HCEC 1CT (cell line): ENCODE data around the gene TACR2.
"Not testable (repeated sequence)": the region's sequence is repeated elsewhere in the genome, so short reads cannot be mapped to it uniquely, and the experiment has no call there.

Experiments used
- DNase-seq: peaks from one replicate; pipeline ENCODE4 v3.0.0-alpha.2; 2017

TACR2 gene

DNA sequence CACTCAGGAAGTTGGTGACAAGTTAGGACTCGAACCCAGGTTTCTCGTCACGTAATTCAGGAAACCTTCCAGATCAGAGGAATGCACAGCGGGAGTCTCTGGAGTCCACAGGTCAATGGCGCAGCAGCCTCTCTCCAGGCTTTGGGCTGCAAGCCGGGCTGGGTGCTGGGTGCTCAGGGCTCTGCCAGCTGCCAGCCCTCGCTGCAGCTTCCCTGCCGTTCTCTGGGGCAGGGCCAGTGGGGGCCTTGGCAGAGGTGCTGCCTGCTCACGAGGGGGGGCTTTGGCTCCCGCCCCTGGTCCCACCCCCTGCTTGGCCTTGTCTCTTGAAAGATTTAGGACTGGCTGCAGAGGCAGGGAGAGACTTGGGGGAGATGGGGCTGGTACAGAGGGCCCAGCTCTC, at the start of gene TACR2:
Gene TACR2, minus strand, starts transcription at position 224 of the 400 bp plus-strand sequence. CDS start 595 bp downstream, outside the sequence.
- no peak for DNase-seq

DNA sequence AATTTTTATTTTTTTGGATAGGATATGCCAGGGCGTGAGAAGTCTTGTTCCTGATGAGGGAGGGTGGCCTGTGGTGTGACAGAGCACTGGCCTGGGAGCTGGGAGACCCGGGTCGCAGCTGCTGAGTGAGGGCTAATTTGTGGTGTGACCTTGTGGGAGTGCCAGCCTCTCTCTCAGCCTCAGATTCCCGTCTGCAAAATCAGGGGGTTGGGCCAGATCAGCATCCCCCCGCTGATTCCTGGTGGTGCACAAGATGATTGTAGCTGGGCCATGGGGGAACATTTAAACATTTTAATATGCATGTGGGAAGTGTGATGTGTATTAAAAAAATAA, 49.4 kb upstream of the TACR2 start:
- DNase-seq, result no peak

DNA sequence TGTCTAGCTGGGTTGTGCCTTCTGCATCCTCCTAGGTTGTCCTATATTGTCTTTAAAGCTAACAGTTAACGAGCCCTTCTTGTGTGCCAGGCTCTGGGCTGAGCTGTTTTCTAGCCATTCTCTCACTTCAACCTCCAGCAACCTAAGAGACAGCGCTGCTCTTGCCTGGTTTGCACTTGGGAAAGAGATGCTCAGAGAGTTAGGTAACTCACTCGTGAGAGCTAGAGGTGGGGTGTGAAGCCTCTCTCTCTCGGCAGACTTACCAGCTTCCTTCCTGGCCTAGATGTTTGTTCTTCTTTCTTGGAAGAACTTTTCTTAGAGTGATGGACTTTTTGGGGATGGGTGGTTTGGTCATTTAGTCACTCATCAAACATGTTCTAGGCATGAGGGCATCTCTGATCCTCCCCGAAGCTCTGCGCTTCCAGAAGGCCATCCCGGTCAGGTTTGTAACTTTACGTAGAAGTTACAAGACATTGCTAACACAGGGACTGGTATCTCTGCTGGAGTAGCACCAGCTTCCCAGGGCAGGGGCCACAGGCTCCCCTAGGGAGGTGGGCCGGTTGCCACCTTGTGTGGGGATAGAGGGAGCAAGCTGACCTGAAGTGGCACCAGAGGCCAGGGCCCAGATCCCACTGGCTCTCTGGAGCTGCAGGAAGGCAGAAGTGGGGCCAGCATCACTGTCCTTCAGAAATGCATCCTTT, 48.9 kb upstream of the TACR2 start:
- no peak for DNase-seq

DNA sequence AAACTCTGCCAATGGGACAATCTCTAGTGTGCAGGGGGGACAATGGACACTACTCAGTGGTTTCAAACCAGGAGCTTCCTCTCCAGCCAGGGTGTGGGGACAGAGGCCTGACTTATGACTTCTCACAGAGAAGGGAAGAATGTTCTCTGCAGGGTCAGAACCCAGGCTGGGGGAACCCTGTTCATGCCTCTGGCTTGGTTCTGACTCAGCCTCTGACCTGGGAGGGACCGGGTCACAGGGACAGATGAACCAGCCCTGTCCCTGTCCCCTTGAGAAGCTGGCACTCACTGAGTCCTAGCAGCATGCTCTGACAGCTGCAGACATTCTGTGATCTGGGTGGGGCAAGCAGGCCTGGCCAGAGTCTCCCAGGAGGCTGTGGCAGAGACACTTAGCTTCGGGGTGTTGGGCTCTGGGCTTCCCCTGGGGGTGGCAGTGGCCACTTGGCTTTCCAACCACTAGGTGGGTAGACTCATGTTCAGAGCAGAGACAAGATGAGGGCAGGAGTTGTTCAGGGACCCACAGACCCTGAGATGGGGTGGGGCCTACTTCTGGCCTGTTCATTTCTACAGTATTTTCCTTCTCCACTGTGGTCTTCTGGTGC, 48.2 kb upstream of the TACR2 start:
- DNase-seq, result no peak

DNA sequence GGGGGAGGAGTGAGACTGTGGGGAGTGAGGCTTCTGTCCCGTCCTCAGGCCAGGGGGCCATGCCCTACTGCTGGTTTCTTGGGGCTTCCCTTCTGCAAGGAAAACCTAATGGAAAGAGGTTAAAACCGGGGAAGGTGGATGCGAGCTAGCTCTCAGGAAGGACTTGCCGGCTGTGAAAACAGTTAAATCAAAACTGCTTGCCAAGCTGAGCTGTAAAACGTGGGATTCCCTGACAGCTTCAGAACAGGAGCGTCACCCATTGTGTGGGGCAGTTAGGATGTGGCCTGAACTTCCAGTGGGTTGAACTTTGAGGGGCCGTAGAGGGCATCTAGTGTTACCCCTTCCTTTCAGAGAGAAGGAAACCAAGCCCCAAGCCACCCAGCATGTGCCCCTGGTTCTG, 47.7 kb upstream of the TACR2 start:
- no peak for DNase-seq

DNA sequence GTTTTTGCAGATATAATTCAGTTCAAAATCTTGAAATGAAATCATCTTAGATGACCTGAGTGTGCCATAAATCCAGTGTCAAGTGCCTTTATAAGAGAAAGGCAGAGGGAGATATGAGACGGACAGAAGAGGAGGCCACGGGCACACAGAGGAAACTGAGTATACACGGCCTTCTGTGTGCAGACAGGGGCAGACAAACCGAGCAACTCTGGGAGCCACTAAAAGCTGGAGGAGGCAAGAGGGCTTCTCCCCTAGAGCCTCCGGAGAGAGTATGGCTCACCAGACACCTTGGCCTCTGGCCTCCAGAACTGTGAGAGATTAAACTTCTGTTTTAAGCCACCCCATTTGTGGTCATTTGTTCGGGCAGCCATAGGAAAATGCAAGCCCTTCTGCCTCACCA, 47.2 kb upstream of the TACR2 start:
- DNase-seq, result no peak

DNA sequence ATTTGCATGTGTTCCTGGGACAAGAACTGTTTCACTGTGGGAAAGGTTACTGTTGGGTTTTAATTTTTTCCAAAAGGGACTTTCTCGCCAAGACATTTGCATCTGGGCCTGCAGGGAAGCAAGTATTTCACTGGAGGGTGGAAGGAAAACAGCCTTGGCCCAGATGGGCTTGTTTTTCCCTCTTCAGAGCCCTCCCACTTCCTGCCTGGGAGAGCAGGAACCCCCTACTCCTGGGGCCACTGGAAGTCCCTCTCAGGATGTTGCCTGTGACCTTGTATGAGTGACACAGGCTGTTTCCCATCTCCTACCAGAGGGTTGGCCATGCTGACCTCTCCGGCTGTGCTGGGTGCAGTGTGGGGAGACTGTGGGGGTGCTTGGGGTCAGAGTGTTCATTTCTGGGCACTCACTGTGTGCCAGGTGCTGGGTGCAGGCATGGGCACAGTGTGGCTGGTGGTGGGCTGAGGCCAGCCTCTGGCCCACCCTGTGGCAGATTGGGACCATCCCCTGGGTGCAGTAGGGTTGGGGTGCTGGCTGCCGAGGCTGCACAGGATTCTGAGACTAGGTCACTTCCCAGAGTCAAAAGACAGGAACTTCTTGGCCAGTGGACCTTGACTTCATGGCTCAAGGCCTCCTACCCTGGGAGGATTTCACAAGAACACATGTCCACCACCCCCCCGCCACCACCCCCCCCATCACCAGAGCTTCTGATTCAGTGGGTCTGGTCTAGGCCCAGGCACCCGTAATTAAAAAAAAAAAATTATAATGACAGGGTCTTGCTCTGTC, 44.7 kb upstream of the TACR2 start:
- DNase-seq, result no peak

DNA sequence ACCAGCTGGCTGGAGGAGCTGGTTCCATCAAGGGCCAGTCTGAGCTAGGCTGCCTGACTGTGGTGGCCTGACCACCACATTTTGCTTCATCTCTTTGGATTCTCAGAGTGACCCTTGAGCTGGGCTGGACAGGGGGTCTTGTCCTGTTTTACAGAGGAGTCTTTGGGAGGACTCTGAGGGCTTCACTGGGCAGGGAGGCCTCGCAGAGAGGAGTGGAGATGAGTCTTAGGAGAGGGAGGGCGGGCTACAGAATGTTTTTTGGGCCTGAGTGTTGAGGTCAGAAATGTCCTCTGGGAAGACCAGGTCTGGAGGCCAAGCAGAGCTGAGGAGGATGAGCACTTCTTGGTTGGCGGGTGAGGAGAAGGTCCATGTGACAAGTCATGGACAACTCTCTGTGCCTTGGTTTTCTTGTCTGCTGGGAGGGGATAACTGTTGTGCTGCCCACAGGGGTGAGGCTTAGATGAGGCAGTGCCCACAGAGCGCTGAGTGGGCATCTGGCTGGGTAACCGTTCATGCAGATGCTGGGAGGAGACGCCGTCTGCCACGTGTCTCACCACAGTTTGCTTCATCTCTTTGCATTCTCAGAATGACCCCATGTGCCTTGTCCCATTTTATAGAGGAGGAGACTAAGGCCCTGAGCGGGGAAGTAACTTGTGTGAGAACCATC, 44.0 kb upstream of the TACR2 start:
- DNase-seq, result no peak

DNA sequence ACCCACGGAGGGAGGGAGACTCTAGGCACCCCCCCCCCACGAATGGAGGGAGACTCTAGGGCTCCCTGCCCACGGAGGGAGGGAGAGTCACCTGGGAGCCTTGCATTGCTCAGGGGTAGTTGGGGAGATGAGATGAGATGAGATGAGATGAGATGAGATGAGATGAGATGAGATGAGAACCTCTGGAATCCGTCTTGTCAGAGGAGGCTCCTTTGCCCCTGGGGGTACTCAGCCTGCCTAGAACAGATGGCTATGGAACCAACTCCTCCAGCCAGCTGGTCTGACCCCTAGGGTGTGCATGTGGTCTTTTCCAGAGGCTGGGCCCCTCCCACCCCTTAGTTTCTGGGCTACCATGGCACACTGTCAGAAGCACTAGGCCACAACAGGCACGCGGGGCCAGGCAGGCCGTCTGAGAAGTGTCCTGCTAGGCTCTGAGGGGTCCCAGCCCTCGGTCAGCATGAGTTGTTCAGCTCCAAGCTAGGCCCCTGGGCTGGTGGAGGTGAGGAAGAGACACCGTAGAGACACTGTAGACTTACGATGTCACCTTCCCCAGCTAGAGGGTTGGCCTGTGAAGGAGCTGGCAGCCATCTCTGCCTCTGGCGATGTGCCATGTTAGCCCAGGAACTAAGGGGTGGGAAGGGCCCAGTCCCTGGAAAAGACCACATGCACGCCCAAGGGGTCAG, 43.3 kb upstream of the TACR2 start:
- no peak for DNase-seq

DNA sequence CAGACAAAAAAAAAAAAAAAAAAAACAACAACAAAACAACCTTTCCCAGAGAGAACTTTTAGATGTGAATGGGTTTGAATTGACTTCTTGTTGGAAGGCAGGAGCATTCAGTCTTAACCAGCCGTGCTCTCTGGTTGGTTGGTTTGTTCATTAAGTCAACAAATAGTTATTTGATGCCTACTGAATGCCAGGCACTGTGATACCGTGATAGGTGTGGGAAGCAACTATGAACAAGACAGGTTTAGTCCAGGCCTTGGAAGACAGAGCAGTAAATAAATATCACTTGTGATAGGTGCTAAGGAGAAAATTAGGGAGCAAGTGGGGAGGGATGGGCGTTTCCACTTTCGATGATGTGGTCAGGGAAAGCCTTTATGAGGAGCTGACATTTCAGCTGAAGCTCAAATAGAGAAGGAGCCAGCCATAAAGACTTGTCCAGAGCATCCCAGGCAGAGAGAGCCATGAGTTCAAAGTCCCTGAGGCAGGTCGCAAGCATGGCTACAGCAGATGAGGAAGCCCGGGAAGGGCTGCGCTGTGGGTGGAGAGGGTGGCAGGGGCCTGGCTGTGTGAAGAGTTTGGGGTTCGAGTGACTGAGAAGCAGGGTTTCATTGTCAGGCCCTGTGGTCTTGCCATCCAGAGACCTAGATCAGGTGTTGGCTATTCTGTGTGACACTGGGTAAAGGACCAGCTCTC, 42.5 kb upstream of the TACR2 start:
- no peak for DNase-seq

DNA sequence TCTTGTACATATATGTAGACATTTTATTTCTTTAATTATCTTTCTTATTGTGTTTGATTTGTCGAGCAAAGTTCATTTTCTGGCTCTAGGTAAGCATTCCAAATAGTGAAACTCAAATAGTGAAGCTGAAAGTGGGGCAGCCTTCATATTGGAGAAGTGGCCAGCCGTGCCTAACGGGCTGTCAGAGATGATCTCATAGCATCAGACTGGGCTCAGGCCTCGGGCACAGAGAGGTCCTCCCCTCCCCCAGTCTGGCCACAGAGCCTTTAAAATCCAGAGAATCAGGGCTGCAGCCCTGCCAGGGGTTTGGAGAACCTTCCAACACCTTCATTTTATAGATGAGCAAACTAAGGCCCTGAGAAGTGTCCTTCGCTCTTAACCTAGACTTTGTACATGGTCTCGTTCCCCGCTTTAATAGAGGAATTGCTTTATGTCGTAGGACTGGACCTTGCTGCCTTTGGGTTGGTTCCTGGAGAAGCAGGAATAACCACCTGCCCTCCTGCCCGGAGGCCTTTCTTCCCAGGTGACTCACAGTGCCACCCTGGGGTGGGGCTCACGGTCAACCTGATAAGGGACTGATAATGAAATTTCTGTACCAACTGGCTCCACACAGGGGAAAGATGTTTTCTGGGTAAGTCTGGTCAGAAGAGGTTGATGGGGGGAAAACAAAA, 41.8 kb upstream of the TACR2 start:
- DNase-seq, result no peak

DNA sequence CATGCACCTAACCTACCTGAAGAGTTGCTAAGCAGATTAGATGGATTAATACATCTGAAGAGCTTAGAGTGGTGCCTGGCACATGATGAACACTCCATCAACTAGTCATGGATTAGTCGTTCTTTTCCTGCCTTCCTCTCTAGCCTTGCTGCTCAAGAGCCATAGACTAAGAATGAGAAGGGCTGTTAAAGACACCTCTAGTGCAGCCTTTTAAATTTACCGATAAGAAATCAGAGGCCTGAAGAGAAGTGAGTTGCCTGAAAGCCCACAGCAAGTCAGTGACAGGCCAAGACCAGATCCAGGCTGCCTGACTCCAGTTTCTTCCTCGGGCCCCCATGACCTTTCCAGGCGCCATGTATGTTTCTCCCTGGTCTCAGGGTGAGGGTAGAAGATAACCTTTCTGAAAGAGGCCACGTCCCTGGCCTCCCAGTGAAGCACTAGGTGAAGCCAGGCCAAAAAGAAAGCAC, 41.1 kb upstream of the TACR2 start:
- no peak for DNase-seq

DNA sequence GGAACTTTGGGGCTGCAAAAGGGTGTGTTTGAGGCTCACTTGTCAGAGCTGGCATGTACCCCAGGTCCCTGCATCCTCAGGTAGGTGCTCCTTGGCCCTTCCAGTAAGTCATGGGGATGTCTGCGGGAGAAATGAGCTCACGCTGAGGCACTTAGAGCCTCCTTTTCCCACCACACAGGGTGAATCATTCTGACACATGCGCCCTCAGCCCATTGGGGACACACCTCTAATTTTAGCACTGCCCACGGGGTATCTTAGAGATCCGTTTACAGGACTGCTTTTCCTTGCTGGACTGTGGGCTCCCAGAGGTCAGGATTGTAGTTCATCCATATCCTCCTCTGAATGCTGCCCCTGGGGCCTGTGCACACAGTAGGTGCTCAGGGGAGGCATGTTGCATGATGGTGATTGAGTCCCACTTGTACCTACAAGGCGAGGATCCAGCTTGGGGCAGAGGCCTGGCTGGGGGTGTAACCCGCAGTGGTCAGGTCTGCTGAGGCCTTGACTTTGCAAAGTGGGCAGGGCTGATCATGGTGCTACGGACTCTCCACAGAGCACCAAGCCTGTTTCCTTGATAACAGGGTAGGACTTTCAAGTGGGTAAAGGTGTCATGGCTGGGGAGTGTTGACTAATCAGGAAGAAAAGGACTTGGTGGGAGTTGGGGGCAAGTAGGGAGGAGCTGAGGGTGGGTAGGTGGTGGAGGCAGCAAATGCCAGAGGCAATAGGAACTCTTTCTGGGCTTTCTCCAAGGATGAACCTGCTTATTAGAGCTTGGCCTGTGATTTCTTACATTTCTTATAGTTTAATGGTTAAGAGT, 40.4 kb upstream of the TACR2 start:
- DNase-seq, result peak; percentile 86

DNA sequence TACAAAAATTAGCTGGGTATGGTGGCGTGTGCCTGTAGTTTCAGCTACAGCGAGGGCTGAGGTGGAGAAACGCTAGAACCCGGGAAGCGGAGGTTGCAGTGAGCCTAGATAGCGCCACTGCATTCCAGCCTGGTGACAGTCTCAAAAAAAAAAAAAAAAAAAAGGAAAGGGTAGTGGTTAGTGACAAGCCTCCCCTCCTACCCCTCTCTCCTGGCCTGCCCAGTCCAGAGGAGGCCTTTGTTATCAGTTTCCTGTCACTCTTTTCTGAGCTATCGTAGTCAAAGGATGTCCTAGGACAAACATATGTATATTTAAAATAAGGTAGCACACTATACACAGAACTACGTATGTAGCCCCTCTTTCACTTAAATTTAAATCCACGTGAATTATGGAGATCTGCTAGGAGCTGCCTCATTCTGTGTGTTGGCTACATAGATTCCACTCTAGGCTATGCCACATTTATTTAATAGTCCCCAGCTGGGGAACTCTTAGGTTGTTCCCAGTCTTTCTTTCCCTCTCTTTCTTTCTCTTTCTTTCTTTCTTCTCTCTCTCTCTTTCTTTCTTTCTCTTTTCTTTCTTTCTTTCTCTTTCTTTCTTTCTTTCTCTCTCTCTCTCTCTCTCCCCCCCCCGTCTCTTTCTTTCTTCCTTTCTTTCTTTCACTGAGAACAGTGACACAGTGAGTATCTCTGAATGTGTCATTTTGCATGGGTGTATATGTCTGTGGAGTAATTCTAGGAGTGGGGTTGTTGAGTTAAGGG, 38.5 kb upstream of the TACR2 start:
- no peak for DNase-seq

DNA sequence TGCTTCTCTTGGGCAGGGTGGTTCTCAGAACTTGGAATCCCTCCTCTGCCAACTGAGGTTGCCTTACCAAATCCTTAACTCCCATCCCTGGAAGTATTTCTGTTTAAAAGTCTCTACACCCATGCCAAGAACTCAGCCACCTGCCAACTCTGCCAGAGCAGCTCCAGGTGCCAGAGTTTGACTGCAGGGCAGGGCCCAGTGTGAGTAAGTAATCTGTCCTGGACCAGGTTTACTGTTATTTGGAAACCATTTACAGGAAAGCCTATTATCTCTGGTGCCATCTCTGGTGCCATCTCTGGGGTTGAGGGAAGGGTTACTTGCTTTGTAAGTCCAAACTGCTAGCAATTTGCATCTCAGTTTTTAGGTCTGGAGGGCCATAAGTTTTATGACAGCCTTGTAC, 37.1 kb upstream of the TACR2 start:
- DNase-seq, result no peak

DNA sequence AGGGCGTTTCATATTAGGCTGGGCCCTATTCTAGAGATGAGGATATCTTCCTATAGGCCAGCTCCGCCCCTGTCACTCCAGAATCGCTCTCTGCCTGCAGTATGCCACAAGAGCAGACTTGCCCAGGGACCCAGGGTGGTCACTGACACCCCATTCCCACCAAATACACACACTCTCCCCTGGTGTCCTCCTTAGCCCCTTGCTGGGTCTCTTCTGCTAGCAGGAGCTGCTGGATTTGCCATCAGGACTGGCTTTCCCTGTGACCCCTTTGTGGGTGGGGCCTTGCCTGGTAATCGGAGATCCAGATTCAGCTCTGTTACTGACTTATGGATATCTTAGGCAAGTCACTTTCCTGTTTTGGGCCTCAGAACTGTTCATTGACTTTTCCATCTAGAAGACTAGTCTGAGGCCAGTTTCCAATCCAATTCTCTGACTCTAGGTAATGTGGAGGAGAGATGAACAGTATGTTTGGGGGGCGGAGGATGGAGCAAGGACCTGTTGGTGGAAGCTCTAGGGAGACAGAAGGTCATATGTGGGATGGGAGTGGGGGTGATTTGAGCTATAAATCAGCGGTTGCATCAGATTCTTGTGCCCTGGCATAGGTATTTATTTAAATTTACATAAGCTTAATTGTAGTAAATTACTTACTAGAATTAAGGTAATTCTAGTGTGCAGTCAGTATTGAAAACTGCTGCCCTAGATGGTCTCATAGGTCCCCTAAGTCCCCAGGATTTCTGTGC, 36.1 kb upstream of the TACR2 start:
- DNase-seq, result no peak

DNA sequence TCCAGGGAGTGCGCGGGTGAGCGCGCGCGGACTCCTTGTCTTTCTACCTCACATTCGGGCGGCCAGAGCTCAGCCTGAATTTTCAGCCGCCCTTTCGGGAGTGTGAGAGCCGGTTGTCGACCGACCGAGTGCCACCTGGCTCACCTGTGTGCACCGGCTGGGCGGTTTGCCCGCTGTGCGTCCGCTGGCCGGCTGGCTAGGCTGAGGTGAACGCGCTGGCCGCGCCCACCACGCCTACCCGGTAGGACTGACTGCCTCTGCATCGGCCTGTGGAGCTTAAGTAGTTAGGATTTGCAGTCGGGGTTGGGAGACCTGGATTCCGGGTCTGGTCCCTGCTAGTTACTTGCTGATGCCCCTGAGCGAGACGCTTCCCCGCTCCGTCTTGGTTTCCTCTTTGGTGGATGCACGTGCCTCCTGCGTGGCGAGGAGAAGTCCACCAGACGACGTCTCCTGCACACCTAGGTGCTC, 35.1 kb upstream of the TACR2 start:
- DNase-seq, result no peak

DNA sequence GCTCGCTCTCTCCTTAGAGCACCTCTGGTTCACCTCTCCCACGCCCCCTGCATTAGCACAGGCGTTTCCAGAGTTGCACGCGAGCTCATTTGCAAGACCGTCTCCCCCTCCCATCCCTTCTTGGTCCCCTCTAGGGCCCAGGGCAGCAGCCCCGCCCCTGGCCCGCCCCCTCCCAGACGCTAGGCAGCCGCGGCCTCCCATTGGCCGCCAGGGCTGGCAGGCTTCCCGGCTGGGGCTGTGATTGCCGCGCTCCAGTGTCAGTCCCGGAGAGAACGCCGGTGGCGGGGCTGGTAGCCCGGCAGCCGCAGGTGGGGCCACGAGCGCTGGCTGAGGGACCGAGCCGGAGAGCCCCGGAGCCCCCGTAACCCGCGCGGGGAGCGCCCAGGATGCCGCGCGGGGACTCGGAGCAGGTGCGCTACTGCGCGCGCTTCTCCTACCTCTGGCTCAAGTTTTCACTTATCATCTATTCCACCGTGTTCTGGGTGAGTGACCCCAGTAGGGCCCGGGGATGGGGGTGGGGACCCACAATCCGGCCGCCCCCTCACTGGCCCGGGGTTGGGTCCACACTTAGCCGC, 34.6 kb upstream of the TACR2 start, which contains the start of gene TSPAN15:
Gene TSPAN15, plus strand, starts transcription at position 257 of the 575 bp plus-strand sequence. Its CDS starts 130 bp downstream, at position 387.
- peak; percentile 66 for DNase-seq

DNA sequence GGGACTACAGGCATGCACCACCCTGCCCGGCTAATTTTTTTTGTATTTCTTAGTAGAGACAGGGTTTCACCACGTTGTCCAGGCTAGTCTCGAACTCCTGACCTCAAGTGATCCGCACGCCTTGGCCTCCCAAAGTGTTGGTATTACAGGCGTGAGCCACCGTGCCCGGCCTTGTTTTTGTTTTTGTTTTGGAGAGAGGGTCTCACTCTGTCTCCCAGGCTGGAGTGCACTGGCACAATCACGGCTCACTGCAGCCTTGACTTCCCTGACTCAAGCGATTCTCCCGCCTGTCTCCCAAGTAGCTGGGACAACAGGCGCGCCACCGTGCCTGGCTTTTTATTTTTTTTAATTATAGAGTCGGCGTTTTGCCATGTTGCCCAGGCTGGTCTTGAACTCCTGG, 33.7 kb upstream of the TACR2 start:
- DNase-seq, result not testable (repeated sequence)
